Activated CD4-positive, alpha-beta T cell treated with anti-CD3 and anti-CD28 coated beads for 4 hours (primary cell): ENCODE data around the gene TFPI.
"Not testable (repeated sequence)": the region's sequence is repeated elsewhere in the genome, so short reads cannot be mapped to it uniquely, and the experiment has no call there.

Experiments used
- DNase-seq, 2 donors: peaks; one replicate each; pipeline ENCODE4 v3.0.0-alpha.2; 2020

Gene TFPI

GRCh38 chr2:187552828-187553681 lies 1.2 kb downstream of the TFPI start:
- DNase-seq = no peak

- no peak for DNase-seq
Measured at GRCh38 chr2:187552381-187552780, 1.9 kb downstream of the TFPI start.

- no peak for DNase-seq
Measured at GRCh38 chr2:187550857-187551256, 3.4 kb downstream of the TFPI start.

GRCh38 chr2:187549951-187550555 lies 4.2 kb downstream of the TFPI start:
- no peak for DNase-seq

GRCh38 chr2:187549193-187549592 lies 5.0 kb downstream of the TFPI start:
- DNase-seq = no peak

- DNase-seq = no peak
Measured at GRCh38 chr2:187548656-187549055, 5.6 kb downstream of the TFPI start.

GRCh38 chr2:187547353-187547979 lies 6.8 kb downstream of the TFPI start:
- no peak for DNase-seq

GRCh38 chr2:187546762-187547333 lies 7.4 kb downstream of the TFPI start:
- no peak for DNase-seq

- DNase-seq = no peak
Measured at GRCh38 chr2:187545238-187545751, 8.9 kb downstream of the TFPI start.

- DNase-seq = no peak
Measured at GRCh38 chr2:187544371-187545080, 9.7 kb downstream of the TFPI start.

- no peak for DNase-seq
Measured at GRCh38 chr2:187543488-187543887, 10.7 kb downstream of the TFPI start.

- no peak for DNase-seq
Measured at GRCh38 chr2:187542123-187542522, 12.1 kb downstream of the TFPI start.

- no peak for DNase-seq
Measured at GRCh38 chr2:187541086-187542085, 12.8 kb downstream of the TFPI start.

GRCh38 chr2:187538222-187538621 lies 16.0 kb downstream of the TFPI start:
- DNase-seq = not testable (repeated sequence)

GRCh38 chr2:187535381-187535780 lies 18.9 kb downstream of the TFPI start:
- not testable (repeated sequence) for DNase-seq

- DNase-seq = no peak
Measured at GRCh38 chr2:187532333-187533120, 21.7 kb downstream of the TFPI start.

GRCh38 chr2:187529977-187530721 lies 24.1 kb downstream of the TFPI start:
- DNase-seq = no peak

- no peak for DNase-seq
Measured at GRCh38 chr2:187529248-187529976, 24.8 kb downstream of the TFPI start.

- DNase-seq = no peak
Measured at GRCh38 chr2:187528042-187528441, 26.2 kb downstream of the TFPI start.
